Uterus (tissue), 2 donors: ENCODE results near the gene MYH3.

Experiments used
- POLR2A ChIP-seq, 2 donors: fragments of 450-650 bp; IDR thresholded peaks; one replicate each; pipeline ENCODE4 v1.6.1; 2016; ENCODE audit warnings: antibody characterized with exemption in 2 of 2, mild to moderate bottlenecking in 1 of 2, moderate library complexity in 1 of 2
- TF ChIP-seq, protein P1 (sequence below), 4 experiments: fragments of 200-600 bp in 2 of 4; fragments of 450-650 bp in 2 of 4; sonication (generic) in 2 of 4; IDR thresholded peaks; one replicate each; pipeline ENCODE4 v1.5.1; 2016 to 2019; ENCODE audit warnings: antibody characterized with exemption in 4 of 4, mild to moderate bottlenecking in 2 of 4, moderate library complexity in 1 of 4

DNA sequence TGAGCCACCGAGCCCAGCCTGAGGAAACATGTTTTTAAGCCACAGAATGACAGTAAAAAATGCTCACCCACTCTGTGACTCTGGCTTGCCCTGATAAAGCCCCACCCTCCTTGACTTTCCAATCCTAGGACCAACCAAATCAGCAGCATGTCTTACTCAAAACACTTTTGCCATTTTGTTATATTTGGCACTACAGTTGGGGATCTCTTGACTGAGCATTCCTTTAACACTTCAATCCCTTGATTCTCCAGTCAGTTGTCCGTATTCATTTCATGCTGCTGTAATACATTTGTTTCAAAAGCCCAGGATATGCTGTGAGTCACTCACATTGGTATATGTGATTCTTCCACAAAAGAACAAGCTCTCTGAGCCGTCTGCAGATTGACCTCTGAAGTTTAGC is 8.2 kb downstream of the MYH3 start:
- TF ChIP-seq POLR2A (IDR thresholded peaks at IDR 0.05) = no peak
- TF ChIP-seq, protein P1, sequence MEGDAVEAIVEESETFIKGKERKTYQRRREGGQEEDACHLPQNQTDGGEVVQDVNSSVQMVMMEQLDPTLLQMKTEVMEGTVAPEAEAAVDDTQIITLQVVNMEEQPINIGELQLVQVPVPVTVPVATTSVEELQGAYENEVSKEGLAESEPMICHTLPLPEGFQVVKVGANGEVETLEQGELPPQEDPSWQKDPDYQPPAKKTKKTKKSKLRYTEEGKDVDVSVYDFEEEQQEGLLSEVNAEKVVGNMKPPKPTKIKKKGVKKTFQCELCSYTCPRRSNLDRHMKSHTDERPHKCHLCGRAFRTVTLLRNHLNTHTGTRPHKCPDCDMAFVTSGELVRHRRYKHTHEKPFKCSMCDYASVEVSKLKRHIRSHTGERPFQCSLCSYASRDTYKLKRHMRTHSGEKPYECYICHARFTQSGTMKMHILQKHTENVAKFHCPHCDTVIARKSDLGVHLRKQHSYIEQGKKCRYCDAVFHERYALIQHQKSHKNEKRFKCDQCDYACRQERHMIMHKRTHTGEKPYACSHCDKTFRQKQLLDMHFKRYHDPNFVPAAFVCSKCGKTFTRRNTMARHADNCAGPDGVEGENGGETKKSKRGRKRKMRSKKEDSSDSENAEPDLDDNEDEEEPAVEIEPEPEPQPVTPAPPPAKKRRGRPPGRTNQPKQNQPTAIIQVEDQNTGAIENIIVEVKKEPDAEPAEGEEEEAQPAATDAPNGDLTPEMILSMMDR (IDR thresholded peaks at IDR 0.05) = no peak
